ENCODE measurements around the gene USP30. TPM values are rescaled to one million over a fixed set of nuclear protein-coding genes. Genes with fewer than 3 reads are reported as not detected.
"Not testable (repeated sequence)": the region's sequence is repeated elsewhere in the genome, so short reads cannot be mapped to it uniquely, and the experiment has no call there.

The USP30 gene
- total and polyA plus RNA-seq, 4 experiments from 2014 or later = 6.8 to 14.2 (median 11.0) TPM

GRCh38 chr12:109053382-109054123 is 1.2 kb downstream of the USP30 start:
- H3K9me3 ChIP-seq (ENCODE audit: control insufficient read depth in 1 of 2, low read length in 2 of 2) = no peaks in the 10 kb centered on the region
- Mint-ChIP-seq H3K4me3 (peak overlapping the region; percentile 93 to 100 (median 96)), H3K27ac (peak overlapping the region; percentile 87 to 100 (median 98)), H3K36me3 (peaks cover 7 to 26% of the 10 kb centered on the region in 2 donors), H3K9me3 (no peaks in the 10 kb centered on the region), H3K4me1 (peaks cover 10 to 27% (median 17%) of the 10 kb centered on the region in 4 donors), H3K27me3 (no peaks in the 10 kb centered on the region)
- POLR2A ChIA-PET (ENCODE audit: partially characterized antibody) = interaction anchor here (1.0 to 2.1 kb wide), 8 partner anchors 10 to 491 kb away, joined by 3 to 11 read pairs (median 5); partner anchors contain the start of genes ALKBH2, ISCU, SSH1 and UNG
- H3K4me1 ChIP-seq (ENCODE audit: insufficient read depth, low read length) = peaks cover 18% of the 10 kb centered on the region
- intact Hi-C loops (cut with micrococcal nuclease) = loop anchor here (2.0 to 10.0 kb wide), 7 partner anchors 101 to 1369 kb away; partner anchors contain the start of genes FICD, IFT81, ISCU and MMAB
- peak overlapping the region; percentile 85 for H3K27ac ChIP-seq (ENCODE audit: low read depth, low read length)
- H3K4me3 ChIP-seq (ENCODE audit: low read length in 2 of 2) = peak overlapping the region; percentile 87 to 96
- H3K36me3 ChIP-seq (ENCODE audit: insufficient read depth, low read length) = peaks cover 6% of the 10 kb centered on the region
- CTCF ChIA-PET (ENCODE audit: partially characterized antibody) = interaction anchor here (0.9 to 2.5 kb wide), 8 partner anchors 39 to 493 kb away, joined by 3 to 8 read pairs (median 4); partner anchors contain the start of genes ALKBH2 and SART3
- H3K27me3 ChIP-seq (ENCODE audit: insufficient read depth, low read length) = no peaks in the 10 kb centered on the region
- peak; percentile 49 to 64 (median 59) for DNase-seq

- peaks cover 10 to 28% of the 10 kb centered on the region in 2 donors for H3K36me3 Mint-ChIP-seq
- ChIA-PET POLR2A (ENCODE audit: partially characterized antibody) (interaction anchor here (0.6 to 2.0 kb wide), 6 partner anchors 39 to 491 kb away, joined by 3 to 11 read pairs (median 4); partner anchors contain the start of genes ALKBH2, ISCU, SSH1 and UNG), CTCF (ENCODE audit: partially characterized antibody) (interaction anchor here (0.5 to 2.5 kb wide), 9 partner anchors 39 to 1962 kb away, joined by 3 to 8 read pairs (median 4); partner anchors contain the start of genes ALKBH2 and SART3)
- not testable (repeated sequence) for H3K36me3 ChIP-seq (ENCODE audit: insufficient read depth, low read length); H3K27me3 Mint-ChIP-seq; H3K9me3 Mint-ChIP-seq; H3K9me3 ChIP-seq (ENCODE audit: control insufficient read depth in 1 of 2, low read length in 2 of 2); H3K27me3 ChIP-seq (ENCODE audit: insufficient read depth, low read length); DNase-seq
- intact Hi-C loops (cut with micrococcal nuclease) = loop anchor here (5.0 to 10.0 kb wide), 2 partner anchors 537 to 1071 kb away; partner anchors contain the start of genes FICD and IFT81
- Histone ChIP-seq H3K27ac (ENCODE audit: low read depth, low read length) (peak overlapping the region; percentile 85), H3K4me3 (ENCODE audit: low read length in 2 of 2) (peak overlapping the region; percentile 87 to 96), H3K4me1 (ENCODE audit: insufficient read depth, low read length) (peaks cover 18% of the 10 kb centered on the region)
- peak overlapping the region; percentile 93 to 100 (median 96) for H3K4me3 Mint-ChIP-seq
- peak overlapping the region; percentile 87 to 100 (median 98) for H3K27ac Mint-ChIP-seq
- peaks cover 10 to 23% (median 17%) of the 10 kb centered on the region in 4 donors for H3K4me1 Mint-ChIP-seq
Measured at GRCh38 chr12:109054124-109054513, 1.7 kb downstream of the USP30 start.

- Histone ChIP-seq H3K36me3 (ENCODE audit: insufficient read depth, low read length) (peaks cover 6% of the 10 kb centered on the region), H3K9me3 (ENCODE audit: control insufficient read depth in 1 of 2, low read length in 2 of 2) (no peaks in the 10 kb centered on the region), H3K4me1 (ENCODE audit: insufficient read depth, low read length) (peaks cover 18% of the 10 kb centered on the region), H3K4me3 (ENCODE audit: low read length in 2 of 2) (no peak overlapping the region), H3K27me3 (ENCODE audit: insufficient read depth, low read length) (no peaks in the 10 kb centered on the region), H3K27ac (ENCODE audit: low read depth, low read length) (peak overlapping the region; percentile 85)
- intact Hi-C loops (cut with micrococcal nuclease) = loop anchor here (5.0 to 10.0 kb wide), 2 partner anchors 537 to 1070 kb away; partner anchors contain the start of genes FICD and IFT81
- CTCF ChIA-PET (ENCODE audit: partially characterized antibody) = interaction anchor here (0.5 to 2.5 kb wide), 8 partner anchors 38 to 1962 kb away, joined by 3 to 8 read pairs (median 4); partner anchors contain the start of genes ALKBH2 and SART3
- H3K36me3 Mint-ChIP-seq = peaks cover 10 to 28% of the 10 kb centered on the region in 2 donors
- DNase-seq = no peak
- no peaks in the 10 kb centered on the region for H3K27me3 Mint-ChIP-seq
- H3K9me3 Mint-ChIP-seq = no peaks in the 10 kb centered on the region
- H3K4me1 Mint-ChIP-seq = peaks cover 10 to 23% (median 17%) of the 10 kb centered on the region in 4 donors
- H3K4me3 Mint-ChIP-seq = no peak overlapping the region
- H3K27ac Mint-ChIP-seq = peak overlapping the region in 5 of 7 donors; percentile 27 to 99 (median 87)
- POLR2A ChIA-PET (ENCODE audit: partially characterized antibody) = interaction anchor here (0.6 to 2.0 kb wide), 6 partner anchors 38 to 492 kb away, joined by 3 to 11 read pairs (median 4); partner anchors contain the start of genes ALKBH2, ISCU, SSH1 and UNG
Measured at GRCh38 chr12:109054520-109054919, 2.1 kb downstream of the USP30 start.

- POLR2A ChIA-PET (ENCODE audit: partially characterized antibody) = no interaction called here
- intact Hi-C loops (cut with micrococcal nuclease) = loop anchor here (10.0 kb wide), 1 partner anchor 1068 kb away; the partner anchor contains the start of gene IFT81
- H3K27me3 Mint-ChIP-seq = no peaks in the 10 kb centered on the region
- H3K4me1 ChIP-seq (ENCODE audit: insufficient read depth, low read length) = peaks cover 15% of the 10 kb centered on the region
- H3K36me3 Mint-ChIP-seq = peaks cover 13 to 31% of the 10 kb centered on the region in 2 donors
- H3K9me3 Mint-ChIP-seq = no peaks in the 10 kb centered on the region
- H3K4me3 ChIP-seq (ENCODE audit: low read length in 2 of 2) = no peak overlapping the region
- no peak overlapping the region for H3K4me3 Mint-ChIP-seq
- peaks cover 6% of the 10 kb centered on the region for H3K36me3 ChIP-seq (ENCODE audit: insufficient read depth, low read length)
- no peaks in the 10 kb centered on the region for H3K27me3 ChIP-seq (ENCODE audit: insufficient read depth, low read length)
- H3K27ac Mint-ChIP-seq = no peak overlapping the region
- CTCF ChIA-PET (ENCODE audit: partially characterized antibody) = no interaction called here
- peaks cover 10 to 20% (median 14%) of the 10 kb centered on the region in 4 donors for H3K4me1 Mint-ChIP-seq
- no peaks in the 10 kb centered on the region for H3K9me3 ChIP-seq (ENCODE audit: control insufficient read depth in 1 of 2, low read length in 2 of 2)
- no peak for DNase-seq
- no peak overlapping the region for H3K27ac ChIP-seq (ENCODE audit: low read depth, low read length)
Measured at GRCh38 chr12:109056891-109057290, 4.5 kb downstream of the USP30 start.

GRCh38 chr12:109057376-109057775 is 5.0 kb downstream of the USP30 start:
- Histone ChIP-seq H3K4me3 (ENCODE audit: low read length in 2 of 2) (no peak overlapping the region), H3K9me3 (ENCODE audit: control insufficient read depth in 1 of 2, low read length in 2 of 2) (no peaks in the 10 kb centered on the region), H3K36me3 (ENCODE audit: insufficient read depth, low read length) (peaks cover 6% of the 10 kb centered on the region), H3K27ac (ENCODE audit: low read depth, low read length) (no peak overlapping the region), H3K27me3 (ENCODE audit: insufficient read depth, low read length) (no peaks in the 10 kb centered on the region), H3K4me1 (ENCODE audit: insufficient read depth, low read length) (peaks cover 11% of the 10 kb centered on the region)
- Mint-ChIP-seq H3K27me3 (no peaks in the 10 kb centered on the region), H3K9me3 (no peaks in the 10 kb centered on the region), H3K27ac (no peak overlapping the region), H3K4me1 (peaks cover 6 to 15% (median 10%) of the 10 kb centered on the region in 4 donors), H3K36me3 (peaks cover 13 to 26% of the 10 kb centered on the region in 2 donors), H3K4me3 (no peak overlapping the region)
- intact Hi-C loops (cut with micrococcal nuclease) = loop anchor here (10.0 kb wide), 1 partner anchor 1067 kb away; the partner anchor contains the start of gene IFT81
- no peak for DNase-seq
- ChIA-PET POLR2A (ENCODE audit: partially characterized antibody) (no interaction called here), CTCF (ENCODE audit: partially characterized antibody) (no interaction called here)

- peaks cover 4 to 11% (median 9%) of the 10 kb centered on the region in 4 donors for H3K4me1 Mint-ChIP-seq
- H3K27me3 Mint-ChIP-seq = no peaks in the 10 kb centered on the region
- no peak overlapping the region for H3K27ac Mint-ChIP-seq
- DNase-seq = no peak
- Histone ChIP-seq H3K9me3 (ENCODE audit: control insufficient read depth in 1 of 2, low read length in 2 of 2) (no peaks in the 10 kb centered on the region), H3K27ac (ENCODE audit: low read depth, low read length) (no peak overlapping the region), H3K4me3 (ENCODE audit: low read length in 2 of 2) (no peak overlapping the region), H3K36me3 (ENCODE audit: insufficient read depth, low read length) (peaks cover 6% of the 10 kb centered on the region), H3K27me3 (ENCODE audit: insufficient read depth, low read length) (no peaks in the 10 kb centered on the region), H3K4me1 (ENCODE audit: insufficient read depth, low read length) (peaks cover 11% of the 10 kb centered on the region)
- CTCF ChIA-PET (ENCODE audit: partially characterized antibody) = no interaction called here
- no peaks in the 10 kb centered on the region for H3K9me3 Mint-ChIP-seq
- H3K4me3 Mint-ChIP-seq = no peak overlapping the region
- intact Hi-C loops (cut with micrococcal nuclease) = loop anchor here (10.0 kb wide), 1 partner anchor 1066 kb away; the partner anchor contains the start of gene IFT81
- H3K36me3 Mint-ChIP-seq = peaks cover 18 to 22% of the 10 kb centered on the region in 2 donors
- POLR2A ChIA-PET (ENCODE audit: partially characterized antibody) = no interaction called here
Measured at GRCh38 chr12:109058773-109059172, 6.4 kb downstream of the USP30 start.

GRCh38 chr12:109064143-109064542 is 11.8 kb downstream of the USP30 start:
- intact Hi-C loops (cut with micrococcal nuclease) = no loop called here
- Mint-ChIP-seq H3K27ac (peak overlapping the region in 1 of 7 donors; percentile 9), H3K4me1 (peaks cover 2 to 6% (median 4%) of the 10 kb centered on the region in 4 donors), H3K4me3 (no peak overlapping the region), H3K36me3 (peaks cover 20 to 26% of the 10 kb centered on the region in 2 donors), H3K27me3 (no peaks in the 10 kb centered on the region), H3K9me3 (no peaks in the 10 kb centered on the region)
- DNase-seq = no peak
- no peak overlapping the region for H3K4me3 ChIP-seq (ENCODE audit: low read length in 2 of 2)
- H3K27ac ChIP-seq (ENCODE audit: low read depth, low read length) = no peak overlapping the region
- peaks cover 9% of the 10 kb centered on the region for H3K36me3 ChIP-seq (ENCODE audit: insufficient read depth, low read length)
- POLR2A ChIA-PET (ENCODE audit: partially characterized antibody) = no interaction called here
- no peaks in the 10 kb centered on the region for H3K27me3 ChIP-seq (ENCODE audit: insufficient read depth, low read length)
- H3K4me1 ChIP-seq (ENCODE audit: insufficient read depth, low read length) = no peaks in the 10 kb centered on the region
- CTCF ChIA-PET (ENCODE audit: partially characterized antibody) = no interaction called here
- no peaks in the 10 kb centered on the region for H3K9me3 ChIP-seq (ENCODE audit: control insufficient read depth in 1 of 2, low read length in 2 of 2)

Data from CD4-positive, alpha-beta memory T cell (primary cell).